ENCODE measurements around the gene TCF12.

TCF12 gene

GRCh38 chr15:57320631-57321220 lies 402.3 kb downstream of the TCF12 start:
- DNase-seq (ENCODE audit: low read depth in 2 of 2) = no peak

DNA sequence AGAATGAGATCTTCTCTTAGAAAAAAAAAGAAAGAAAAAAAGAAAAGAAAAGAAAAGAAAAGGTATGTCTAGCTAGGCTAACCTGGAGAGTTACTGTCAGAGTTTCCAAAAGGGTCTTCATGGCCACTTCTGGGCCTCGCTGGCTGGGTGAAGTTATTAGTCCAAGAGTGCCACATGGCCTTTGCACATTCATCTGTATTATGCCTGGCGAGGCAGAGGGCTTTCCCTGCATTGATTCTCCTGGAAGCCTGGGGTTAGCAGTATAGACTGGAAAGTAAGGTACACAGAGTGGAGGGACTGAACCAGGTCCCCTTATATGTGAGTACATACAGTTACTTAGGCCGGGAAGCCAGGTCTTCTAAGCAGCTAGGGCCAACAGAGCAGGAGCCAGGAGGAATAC lies 403.0 kb downstream of the TCF12 start:
- no peak for DNase-seq (ENCODE audit: low read depth in 2 of 2)

DNA sequence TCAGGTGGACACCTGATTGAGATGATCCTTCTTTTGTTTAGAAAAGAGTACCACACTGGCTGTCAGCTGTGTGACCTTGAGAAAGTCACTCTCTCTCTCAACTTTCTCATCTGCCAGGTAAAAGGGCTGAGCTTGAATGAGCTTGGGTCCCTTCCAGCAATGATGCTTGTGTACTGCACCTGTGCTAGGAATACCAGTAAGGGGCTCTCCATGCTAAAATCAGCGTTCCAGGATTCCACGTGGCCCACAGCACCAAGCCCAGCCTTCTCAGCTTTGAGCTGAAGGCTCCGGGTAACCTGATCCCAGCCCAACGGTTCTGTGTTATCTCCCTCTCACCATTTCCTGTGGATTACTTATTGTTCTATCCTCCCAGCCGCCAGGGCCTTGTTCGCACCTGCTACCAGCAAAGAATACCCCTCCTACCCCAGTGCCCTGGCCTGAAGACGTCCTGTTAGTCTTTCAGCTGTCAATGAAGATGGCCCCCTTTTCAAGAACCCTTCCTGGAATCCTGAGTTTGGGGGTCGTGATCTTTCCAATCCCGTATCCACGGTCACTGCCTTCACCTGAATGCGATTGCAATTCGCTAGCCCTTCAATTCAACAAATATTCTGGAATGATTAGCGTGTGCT lies 403.6 kb downstream of the TCF12 start:
- no peak for DNase-seq (ENCODE audit: low read depth in 2 of 2)

GRCh38 chr15:57322602-57323250 lies 404.3 kb downstream of the TCF12 start:
- no peak for DNase-seq (ENCODE audit: low read depth in 2 of 2)

- no peak for DNase-seq (ENCODE audit: low read depth in 2 of 2)
Observed at GRCh38 chr15:57323299-57323805, 404.9 kb downstream of the TCF12 start.

DNA sequence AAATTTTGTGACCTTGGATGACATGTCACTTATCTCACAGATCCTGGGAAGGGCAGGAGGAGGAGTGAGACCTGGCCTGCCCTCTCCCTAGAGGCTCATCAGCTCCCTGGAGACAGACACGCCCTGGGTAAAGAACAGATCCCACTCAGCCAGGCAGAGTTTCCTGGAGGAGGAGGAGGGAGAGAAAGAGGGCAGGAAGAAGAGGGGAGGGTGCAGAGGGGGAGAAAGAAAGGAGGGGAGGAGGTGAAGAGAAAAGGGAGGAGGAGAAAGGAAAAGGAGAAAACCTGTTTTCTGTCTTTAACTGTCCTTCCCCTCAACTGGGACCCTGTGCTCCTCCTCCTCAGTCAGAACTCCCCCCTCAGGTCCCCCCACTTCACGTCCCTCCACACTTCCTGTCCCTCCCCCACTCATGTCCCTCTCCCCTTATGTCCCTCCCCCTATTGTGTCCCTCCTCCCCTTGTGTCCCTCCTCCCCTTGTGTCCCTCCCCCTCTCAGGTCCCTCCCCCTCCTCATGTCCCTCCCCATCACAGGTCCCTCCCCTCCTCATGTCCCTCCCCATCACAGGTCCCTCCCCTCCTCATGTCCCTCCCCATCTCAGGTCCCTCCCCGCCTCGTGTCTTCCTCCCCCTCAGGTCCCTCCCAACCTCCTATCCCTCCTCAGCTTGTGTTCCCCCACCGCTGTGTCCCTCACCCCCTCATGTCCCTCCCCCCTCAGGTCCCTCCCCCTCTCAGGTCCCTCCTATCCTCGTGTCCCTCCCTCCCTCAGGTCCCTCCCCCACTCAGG lies 405.6 kb downstream of the TCF12 start:
- DNase-seq (ENCODE audit: low read depth in 2 of 2) = no peak

- DNase-seq (ENCODE audit: low read depth in 2 of 2) = no peak
Observed at GRCh38 chr15:57324590-57324890, 406.1 kb downstream of the TCF12 start.

GRCh38 chr15:57324944-57325679 lies 406.7 kb downstream of the TCF12 start:
- no peak for DNase-seq (ENCODE audit: low read depth in 2 of 2)

- DNase-seq (ENCODE audit: low read depth in 2 of 2) = no peak
Observed at GRCh38 chr15:57326196-57326595, 407.8 kb downstream of the TCF12 start.

GRCh38 chr15:57327985-57328471 lies 409.6 kb downstream of the TCF12 start:
- DNase-seq (ENCODE audit: low read depth in 2 of 2) = no peak

- no peak for DNase-seq (ENCODE audit: low read depth in 2 of 2)
Observed at GRCh38 chr15:57328479-57328878, 410.0 kb downstream of the TCF12 start.

- no peak for DNase-seq (ENCODE audit: low read depth in 2 of 2)
Observed at GRCh38 chr15:57328897-57329296, 410.5 kb downstream of the TCF12 start.

DNA sequence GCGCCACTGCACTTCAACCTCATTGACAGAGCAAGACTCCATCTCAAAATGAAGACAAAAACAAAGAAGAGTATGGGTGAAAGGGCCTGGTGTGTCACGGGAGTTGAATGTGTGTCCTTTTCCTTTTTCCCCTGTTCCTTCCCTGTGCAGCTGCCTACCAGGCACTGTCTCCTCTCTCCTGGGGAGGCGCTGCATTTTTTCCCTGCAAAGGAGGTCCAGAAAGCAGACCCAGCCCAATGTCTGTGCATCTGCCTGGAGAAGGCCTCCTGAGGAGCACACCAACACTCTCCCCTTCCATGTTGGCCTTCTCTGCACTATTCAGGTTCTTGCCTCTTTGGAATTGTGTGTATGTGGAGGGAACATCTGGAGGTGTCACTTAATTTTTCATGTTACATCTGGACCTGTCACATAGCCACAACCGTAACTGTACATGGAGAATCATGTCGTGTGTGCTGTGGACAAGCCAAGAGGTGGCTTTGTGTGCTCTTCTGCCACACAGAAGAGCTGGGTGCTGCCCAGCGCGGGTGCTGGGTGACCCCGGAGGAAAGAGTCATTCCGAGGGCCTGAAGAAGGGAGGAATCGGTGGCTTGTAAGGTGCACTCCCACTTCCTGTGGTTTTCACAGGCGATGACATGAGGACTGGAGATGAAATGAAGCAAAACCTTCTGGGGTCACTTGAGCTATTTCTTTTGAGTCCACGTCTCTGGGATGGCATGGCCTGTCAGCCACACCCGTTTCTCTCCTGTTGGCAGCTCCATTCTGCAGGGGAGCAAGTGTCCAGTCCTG lies 411.3 kb downstream of the TCF12 start:
- DNase-seq (ENCODE audit: low read depth in 2 of 2) = no peak

- DNase-seq (ENCODE audit: low read depth in 2 of 2) = no peak
Observed at GRCh38 chr15:57330619-57331340, 412.3 kb downstream of the TCF12 start.

GRCh38 chr15:57332326-57332725 lies 413.9 kb downstream of the TCF12 start:
- no peak for DNase-seq (ENCODE audit: low read depth in 2 of 2)

DNA sequence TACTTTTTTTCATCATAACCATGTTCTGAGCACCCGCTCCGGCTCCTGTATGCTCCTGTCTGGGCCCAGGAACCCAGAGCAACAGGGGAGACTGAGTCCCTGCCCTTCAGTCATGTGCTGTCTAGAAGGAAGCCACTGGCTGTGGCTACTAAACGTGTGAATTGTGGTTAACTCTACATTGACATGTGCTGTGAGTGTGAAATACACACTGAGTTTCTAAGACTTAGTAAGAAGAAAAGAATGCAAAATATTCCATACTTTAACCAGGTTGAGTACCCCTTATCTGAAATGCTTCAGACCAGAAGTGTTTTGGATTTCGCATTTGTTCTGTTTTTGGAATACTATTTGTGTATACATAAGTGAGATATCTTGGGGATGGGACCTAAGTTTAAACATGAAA lies 415.0 kb downstream of the TCF12 start:
- DNase-seq (ENCODE audit: low read depth in 2 of 2) = no peak

DNA sequence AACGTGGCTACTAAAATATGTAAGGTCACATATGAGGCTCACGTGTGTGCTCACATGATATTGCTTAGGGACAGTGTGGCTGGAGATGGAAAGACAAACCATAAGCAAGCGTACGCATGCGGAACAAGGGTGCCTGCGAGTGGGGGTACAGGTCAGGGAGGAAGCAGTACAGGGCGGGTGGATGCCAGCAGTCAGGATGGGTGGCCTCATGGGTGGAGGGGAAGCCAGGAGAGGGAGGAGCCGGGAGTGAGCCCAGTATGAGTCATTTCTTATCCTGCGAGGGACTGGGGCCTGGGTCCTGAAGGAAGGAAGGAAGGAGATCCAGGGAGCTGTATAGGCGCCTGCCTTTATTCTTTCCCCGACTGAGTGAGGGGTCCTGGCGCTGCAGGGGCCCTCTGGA lies 415.8 kb downstream of the TCF12 start:
- no peak for DNase-seq (ENCODE audit: low read depth in 2 of 2)

DNA sequence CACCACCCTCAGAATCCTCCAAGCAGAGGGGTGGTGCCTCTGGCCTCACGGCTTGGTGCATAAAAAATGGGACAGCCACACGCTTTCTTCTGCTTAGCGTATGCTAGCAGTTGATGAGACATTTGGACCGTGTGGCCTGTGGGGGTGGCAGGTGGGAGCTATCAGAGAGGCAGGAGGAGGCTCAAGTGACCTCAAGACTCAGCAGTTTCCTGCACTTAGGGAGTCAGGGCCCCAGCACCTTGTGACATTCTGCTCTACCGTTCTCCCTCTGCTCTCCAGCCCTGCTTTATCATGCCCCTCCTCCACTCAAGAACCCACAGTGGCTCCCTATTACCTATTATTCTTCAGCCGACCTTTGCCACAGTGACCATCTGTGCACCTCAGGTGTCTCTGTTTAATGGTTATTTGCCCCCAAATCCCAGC lies 416.9 kb downstream of the TCF12 start:
- DNase-seq (ENCODE audit: low read depth in 2 of 2) = no peak

DNA sequence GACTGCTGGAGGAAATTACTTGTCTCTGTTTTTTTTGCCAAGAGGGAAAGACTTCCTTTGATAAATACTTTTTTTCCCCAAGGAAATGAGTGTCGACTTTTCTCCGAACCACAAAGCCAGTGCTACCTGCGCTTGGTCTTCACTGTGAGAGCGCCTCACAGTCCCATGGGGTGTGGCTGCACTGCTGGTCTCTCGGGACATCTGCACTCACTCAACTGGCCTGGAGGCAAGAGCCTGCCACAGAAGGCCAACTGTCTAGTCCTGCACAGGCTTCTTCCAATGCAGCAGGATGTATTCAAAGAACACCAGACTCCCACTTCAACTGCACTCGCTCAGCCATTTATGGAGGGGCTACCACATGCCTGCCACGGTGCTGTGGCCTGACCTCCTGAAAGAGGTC lies 417.3 kb downstream of the TCF12 start:
- DNase-seq (ENCODE audit: low read depth in 2 of 2) = no peak

- no peak for DNase-seq (ENCODE audit: low read depth in 2 of 2)
Observed at GRCh38 chr15:57337868-57338411, 419.5 kb downstream of the TCF12 start.
